Measurements from ENCODE around the gene FASTK. TPM values are rescaled to one million over a fixed set of nuclear protein-coding genes. Genes with fewer than 3 reads are reported as not detected.

FASTK gene
- total RNA-seq, 4 donors from 2014 or later = 43.0 to 83.6 (median 75.9) TPM

DNA sequence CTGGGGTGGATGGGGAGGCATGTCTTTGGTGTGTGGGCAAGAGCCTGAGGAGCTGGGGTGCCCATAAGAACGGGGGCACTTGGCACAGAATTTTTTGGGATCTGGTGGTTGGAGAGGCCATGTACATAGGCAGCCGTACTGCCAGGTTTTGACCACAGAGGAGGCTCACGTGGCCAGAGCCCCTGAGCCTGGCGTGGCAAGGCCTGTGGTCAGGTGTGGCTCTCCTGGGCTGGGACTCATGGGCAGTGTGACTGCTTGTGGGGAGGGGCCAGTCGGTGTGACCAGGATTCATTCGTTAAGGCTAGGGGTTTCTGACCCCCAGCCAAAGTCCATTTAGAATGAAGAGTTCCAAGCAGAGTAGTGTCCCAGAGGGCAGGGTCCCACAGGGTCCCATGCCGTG lies 43.9 kb upstream of the FASTK start:
- 75 to 86% methylated on average over 2 to 4 of the region's 7 CpGs for WGBS, 2 donors
- Histone ChIP-seq H3K9me3 (no peaks in the 10 kb centered on the region), H3K27ac (no peak overlapping the region), H3K27me3 (no peaks in the 10 kb centered on the region), H3K4me3 (no peak overlapping the region), H3K36me3 (peaks cover 28 to 91% (median 51%) of the 10 kb centered on the region in 3 donors), H3K4me1 (peaks cover 18 to 38% (median 20%) of the 10 kb centered on the region in 3 donors)
- DNase-seq = no peak
- intact Hi-C loops (cut with DNase I) = loop anchor here (5.0 kb wide), 1 partner anchor 48 kb away; no protein-coding TSS in a partner anchor
- TF ChIP-seq CTCF (IDR thresholded peaks at IDR 0.05) (no peak), POLR2A (IDR thresholded peaks at IDR 0.05) (no peak)

DNA sequence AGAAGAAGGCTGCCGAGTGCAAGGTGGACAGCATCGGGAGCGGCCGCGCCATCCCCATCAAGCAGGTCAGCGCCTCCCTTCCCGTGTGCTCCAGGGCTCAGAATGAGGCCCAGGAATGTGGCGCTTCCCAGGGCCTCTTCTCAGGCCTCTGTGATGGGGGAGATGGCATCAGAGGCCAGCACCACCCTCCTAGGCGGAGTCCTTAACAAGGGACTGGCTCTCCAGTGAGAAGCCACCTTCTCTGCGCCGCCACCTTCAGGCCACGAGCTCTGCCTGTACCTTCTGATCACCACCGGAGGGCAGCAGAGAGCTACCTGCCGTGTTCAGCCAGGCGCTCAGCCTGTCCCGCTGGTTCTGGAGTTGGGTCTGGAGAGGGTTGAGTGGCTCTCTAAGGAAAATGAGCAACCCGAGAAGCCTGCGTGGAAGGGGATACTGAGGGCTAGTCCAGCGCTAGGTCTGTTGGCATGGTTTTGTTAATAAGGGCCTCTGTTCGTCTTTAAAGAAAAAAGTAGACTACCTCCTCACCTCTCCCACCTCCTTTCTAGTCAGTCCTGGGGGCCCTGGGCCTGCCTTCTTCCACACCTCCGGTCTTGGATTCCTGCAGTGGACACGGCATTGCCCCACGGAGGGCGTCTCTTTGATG lies 43.3 kb upstream of the FASTK start:
- intact Hi-C loops (cut with DNase I) = loop anchor here (5.0 kb wide), 1 partner anchor 48 kb away; no protein-coding TSS in a partner anchor
- peak; percentile 90 to 99 (median 96) for TF ChIP-seq CTCF (IDR thresholded peaks at IDR 0.05)
- TF ChIP-seq POLR2A (IDR thresholded peaks at IDR 0.05) = no peak
- Histone ChIP-seq H3K27me3 (no peaks in the 10 kb centered on the region), H3K27ac (no peak overlapping the region), H3K4me1 (peaks cover 18 to 38% (median 20%) of the 10 kb centered on the region in 3 donors), H3K4me3 (no peak overlapping the region), H3K36me3 (peaks cover 28 to 91% (median 52%) of the 10 kb centered on the region in 3 donors), H3K9me3 (no peaks in the 10 kb centered on the region)
- WGBS, 2 donors = 7% methylated on average over 3 of the region's 24 CpGs; no CpG with 5 or more reads in 1 of the 2 donors
- peak; percentile 17 for DNase-seq

GRCh38 chr7:151123158-151123821 lies 42.7 kb upstream of the FASTK start:
- Histone ChIP-seq H3K4me3 (no peak overlapping the region), H3K4me1 (peaks cover 18 to 38% (median 20%) of the 10 kb centered on the region in 3 donors), H3K9me3 (no peaks in the 10 kb centered on the region), H3K27ac (no peak overlapping the region), H3K36me3 (peaks cover 28 to 91% (median 52%) of the 10 kb centered on the region in 3 donors), H3K27me3 (no peaks in the 10 kb centered on the region)
- no peak for DNase-seq
- no peak for TF ChIP-seq CTCF (IDR thresholded peaks at IDR 0.05)
- TF ChIP-seq POLR2A (IDR thresholded peaks at IDR 0.05) = no peak
- intact Hi-C loops (cut with DNase I) = loop anchor here (5.0 kb wide), 1 partner anchor 49 kb away; no protein-coding TSS in a partner anchor
- 94 to 96% methylated on average over 13 to 35 of the region's 50 CpGs for WGBS, 2 donors

DNA sequence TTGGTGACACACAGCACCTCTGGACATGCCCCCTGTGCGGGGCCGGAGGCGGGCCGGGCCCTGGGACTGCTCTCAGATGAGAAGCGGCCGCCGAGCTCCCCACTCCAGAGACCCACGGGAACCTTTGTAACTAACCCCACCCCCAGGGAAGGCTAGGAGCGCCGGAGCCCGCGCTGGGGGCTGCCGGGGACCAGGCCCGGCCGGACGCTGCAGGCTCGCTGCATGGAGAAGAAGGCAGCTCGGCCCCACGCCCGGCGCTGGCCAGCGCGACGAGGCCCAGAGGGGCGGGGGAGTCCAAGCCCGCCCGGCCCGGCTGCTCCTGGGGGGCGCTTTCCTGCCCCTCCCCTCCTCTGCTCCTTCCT lies 42.2 kb upstream of the FASTK start:
- WGBS, 2 donors = 89% methylated on average over 25 of the region's 29 CpGs; no CpG with 5 or more reads in 1 of the 2 donors
- intact Hi-C loops (cut with DNase I) = loop anchor here (5.0 kb wide), 1 partner anchor 50 kb away; no protein-coding TSS in a partner anchor
- no peak for DNase-seq

More for the DNA sequence above, 42.2 kb upstream of the FASTK start:
- H3K9me3 ChIP-seq = no peaks in the 10 kb centered on the region
- H3K36me3 ChIP-seq = peaks cover 30 to 91% (median 53%) of the 10 kb centered on the region in 3 donors
- H3K4me1 ChIP-seq = peaks cover 18 to 42% (median 20%) of the 10 kb centered on the region in 3 donors
- no peak overlapping the region for H3K4me3 ChIP-seq
- H3K27me3 ChIP-seq = no peaks in the 10 kb centered on the region
- no peak for TF ChIP-seq POLR2A (IDR thresholded peaks at IDR 0.05)
- TF ChIP-seq CTCF (IDR thresholded peaks at IDR 0.05) = no peak
- H3K27ac ChIP-seq = no peak overlapping the region
